Astrocyte of the cerebellum (primary cell): ENCODE measurements around the gene MPL.

Experiments
- DNase-seq: peaks from one replicate; pipeline ENCODE4 v3.0.0-alpha.2; 2011; ENCODE audit warnings: low read depth
- H3K4me3 ChIP-seq: 2 replicates; pipeline ENCODE4 v1.5.1; 2011; ENCODE audit warnings: mild to moderate bottlenecking, low read depth, low read length, moderate library complexity
- in situ Hi-C: cut with HindIII; loops from 2 replicates; pipeline ENCODE4 v1.10.0; 2017; ENCODE audit warnings: low sequenced_read_pairs
- TF ChIP-seq, protein P1 (sequence below): IDR thresholded peaks from 2 replicates; pipeline ENCODE4 v1.5.1; 2012; ENCODE audit warnings: low read length, low read depth, moderate library complexity, mild to moderate bottlenecking; ENCODE audit errors: missing control alignments

Gene MPL

DNA sequence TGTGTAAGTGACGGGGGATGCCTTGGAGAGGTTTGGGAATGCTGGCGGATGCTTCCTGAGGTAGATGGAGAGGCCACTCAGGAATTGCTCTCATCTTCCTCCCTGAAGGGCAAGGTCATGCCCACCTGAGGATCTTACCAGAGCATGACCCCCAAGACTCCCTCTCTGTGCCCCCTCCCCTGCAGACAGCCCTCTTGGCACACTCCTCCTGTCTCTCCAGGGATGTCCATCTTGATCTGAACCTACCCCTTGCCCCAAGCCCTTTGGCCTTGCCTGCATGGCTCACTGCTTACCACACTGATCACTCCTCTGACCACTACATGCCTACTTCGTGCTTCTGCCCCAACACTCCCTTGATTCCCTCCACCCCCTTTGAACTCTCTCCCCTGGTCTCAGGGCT, 17.9 kb upstream of the MPL start:
- no peak for DNase-seq
- in situ Hi-C loops, result no loop called here
- no peak overlapping the region for H3K4me3 ChIP-seq
- TF ChIP-seq, protein P1, sequence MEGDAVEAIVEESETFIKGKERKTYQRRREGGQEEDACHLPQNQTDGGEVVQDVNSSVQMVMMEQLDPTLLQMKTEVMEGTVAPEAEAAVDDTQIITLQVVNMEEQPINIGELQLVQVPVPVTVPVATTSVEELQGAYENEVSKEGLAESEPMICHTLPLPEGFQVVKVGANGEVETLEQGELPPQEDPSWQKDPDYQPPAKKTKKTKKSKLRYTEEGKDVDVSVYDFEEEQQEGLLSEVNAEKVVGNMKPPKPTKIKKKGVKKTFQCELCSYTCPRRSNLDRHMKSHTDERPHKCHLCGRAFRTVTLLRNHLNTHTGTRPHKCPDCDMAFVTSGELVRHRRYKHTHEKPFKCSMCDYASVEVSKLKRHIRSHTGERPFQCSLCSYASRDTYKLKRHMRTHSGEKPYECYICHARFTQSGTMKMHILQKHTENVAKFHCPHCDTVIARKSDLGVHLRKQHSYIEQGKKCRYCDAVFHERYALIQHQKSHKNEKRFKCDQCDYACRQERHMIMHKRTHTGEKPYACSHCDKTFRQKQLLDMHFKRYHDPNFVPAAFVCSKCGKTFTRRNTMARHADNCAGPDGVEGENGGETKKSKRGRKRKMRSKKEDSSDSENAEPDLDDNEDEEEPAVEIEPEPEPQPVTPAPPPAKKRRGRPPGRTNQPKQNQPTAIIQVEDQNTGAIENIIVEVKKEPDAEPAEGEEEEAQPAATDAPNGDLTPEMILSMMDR, result no peak

DNA sequence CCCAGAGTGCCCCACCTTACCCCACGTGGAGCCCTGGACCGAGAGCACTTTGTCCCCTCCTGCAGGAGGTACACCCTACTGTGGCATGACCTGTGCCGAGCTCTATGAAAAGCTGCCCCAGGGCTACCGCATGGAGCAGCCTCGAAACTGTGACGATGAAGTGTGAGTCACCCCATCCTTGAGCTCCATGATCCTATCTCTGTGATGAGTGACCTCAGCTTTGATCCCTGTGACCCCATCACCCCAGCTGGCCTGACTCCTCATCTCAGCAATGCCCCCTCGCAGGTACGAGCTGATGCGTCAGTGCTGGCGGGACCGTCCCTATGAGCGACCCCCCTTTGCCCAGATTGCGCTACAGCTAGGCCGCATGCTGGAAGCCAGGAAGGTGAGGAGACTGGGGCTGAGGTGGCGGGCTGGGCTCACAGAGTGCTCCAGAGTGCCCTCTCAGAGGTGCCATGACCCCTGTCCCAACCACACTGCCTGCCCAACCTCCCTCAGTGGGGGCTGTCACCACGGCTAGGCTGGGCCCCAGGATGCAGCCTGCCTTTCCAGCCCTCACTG, 16.2 kb upstream of the MPL start:
- TF ChIP-seq, protein P1, result no peak

DNA sequence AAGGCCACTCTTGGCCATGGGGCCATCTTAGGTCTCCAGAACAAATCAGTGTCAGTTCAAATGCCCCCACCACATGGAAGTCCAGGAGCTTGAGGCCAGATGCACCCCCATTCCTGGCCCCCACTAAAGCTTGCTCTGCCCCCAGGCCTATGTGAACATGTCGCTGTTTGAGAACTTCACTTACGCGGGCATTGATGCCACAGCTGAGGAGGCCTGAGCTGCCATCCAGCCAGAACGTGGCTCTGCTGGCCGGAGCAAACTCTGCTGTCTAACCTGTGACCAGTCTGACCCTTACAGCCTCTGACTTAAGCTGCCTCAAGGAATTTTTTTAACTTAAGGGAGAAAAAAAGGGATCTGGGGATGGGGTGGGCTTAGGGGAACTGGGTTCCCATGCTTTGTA, 15.1 kb upstream of the MPL start:
- no peak for DNase-seq
- in situ Hi-C loops, result no loop called here
- no peak overlapping the region for H3K4me3 ChIP-seq
- TF ChIP-seq, protein P1, result no peak

More for the DNA sequence above, 16.2 kb upstream of the MPL start:
- DNase-seq, result no peak
- no peak overlapping the region for H3K4me3 ChIP-seq
- in situ Hi-C loops, result no loop called here

DNA sequence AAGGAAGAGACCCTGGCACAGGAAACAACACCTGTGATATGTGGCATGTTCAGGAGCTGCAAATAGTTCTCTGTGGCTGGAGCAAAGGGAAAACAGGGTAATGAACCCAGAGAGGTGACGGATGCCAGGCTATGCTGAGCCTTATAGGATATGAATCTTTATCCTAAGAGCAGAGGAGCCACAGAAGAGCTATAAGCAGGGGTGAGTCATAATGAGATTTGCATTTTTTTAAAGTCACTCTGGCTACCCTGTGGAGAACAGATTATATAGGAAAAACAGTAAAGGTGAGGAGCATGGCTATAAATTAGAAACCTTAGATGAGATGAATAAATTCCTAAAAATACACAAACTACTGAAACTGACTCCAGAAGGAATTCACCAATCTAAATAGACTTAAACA, 12.8 kb upstream of the MPL start:
- no peak for DNase-seq
- TF ChIP-seq, protein P1, result no peak
- in situ Hi-C loops, result no loop called here
- H3K4me3 ChIP-seq, result no peak overlapping the region

DNA sequence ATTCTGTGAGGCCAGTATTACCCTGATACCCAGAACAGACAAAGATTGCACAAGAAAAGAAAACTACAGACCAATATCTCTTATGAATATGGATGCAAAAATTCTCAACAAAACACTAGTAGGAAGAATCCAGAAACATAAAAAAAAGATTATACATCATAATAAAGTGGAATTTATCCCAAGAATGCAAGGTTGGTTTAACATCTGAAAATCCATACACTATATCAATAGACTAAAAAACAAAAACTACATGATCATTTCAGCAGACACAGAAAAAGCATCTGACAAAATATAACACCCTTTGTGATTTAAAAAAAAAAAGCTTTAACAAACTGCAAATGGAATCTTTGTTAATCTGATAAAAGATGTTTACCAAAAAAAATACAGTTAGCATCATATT, 12.2 kb upstream of the MPL start:
- DNase-seq, result no peak
- TF ChIP-seq, protein P1, result no peak
- in situ Hi-C loops, result no loop called here
- no peak overlapping the region for H3K4me3 ChIP-seq

DNA sequence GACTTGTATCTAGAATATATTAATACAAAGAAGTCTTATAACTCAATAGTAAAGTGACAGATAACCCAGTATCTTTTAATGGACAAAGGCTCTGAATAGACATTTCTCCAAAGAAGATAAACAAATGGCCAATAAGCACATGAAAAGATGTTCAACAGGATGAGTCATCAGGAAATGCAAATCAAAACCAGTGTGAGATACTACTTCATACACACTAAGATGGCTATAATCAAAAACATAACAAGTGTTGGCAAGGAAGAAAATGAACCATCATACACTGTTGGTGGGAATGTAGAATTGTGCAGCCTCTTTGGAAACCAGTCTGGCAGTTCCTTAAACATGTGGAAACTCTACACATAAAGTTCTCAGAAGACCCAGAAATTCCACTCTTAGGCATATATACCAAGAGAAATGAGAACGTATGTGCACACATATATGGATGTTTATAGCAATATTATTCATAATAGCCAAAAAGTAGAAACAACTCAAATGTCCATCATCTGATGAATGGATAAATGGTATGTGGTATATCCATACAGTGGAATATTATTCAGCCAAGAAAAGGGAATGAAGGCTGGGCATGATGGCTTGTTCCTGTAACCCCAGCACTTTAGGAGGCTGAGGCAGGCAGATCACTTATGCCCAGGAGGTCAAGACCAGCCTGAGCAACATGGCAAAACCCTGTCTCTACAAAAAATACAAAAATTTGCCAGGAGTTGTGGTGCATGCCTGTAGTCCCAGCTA, 9.9 kb upstream of the MPL start:
- in situ Hi-C loops, result no loop called here
- H3K4me3 ChIP-seq, result no peak overlapping the region
- TF ChIP-seq, protein P1, result no peak
- DNase-seq, result no peak
